HepG2 (cell line): ENCODE results near the gene DYNC2I2. TPM values are rescaled to one million over a fixed set of nuclear protein-coding genes. Genes with fewer than 3 reads are reported as not detected.

Experiments
- ATF5 ChIP-seq: sonication (generic); formaldehyde crosslinking; IDR thresholded peaks from 2 replicates; pipeline ENCODE4 v1.4.0; 2020; ENCODE audit warnings: mild to moderate bottlenecking, low read depth, missing genetic modification reagents
- CAMTA2 ChIP-seq: sonication (generic); formaldehyde crosslinking; IDR thresholded peaks from 2 replicates; pipeline ENCODE4 v1.4.0; 2020; ENCODE audit warnings: mild to moderate bottlenecking, missing genetic modification reagents, borderline replicate concordance
- HINFP ChIP-seq: sonication (generic); formaldehyde crosslinking; IDR thresholded peaks from 2 replicates; pipeline ENCODE4 v1.4.0; 2020; ENCODE audit warnings: low read depth, mild to moderate bottlenecking, missing genetic modification reagents
- KAT8 ChIP-seq: IDR thresholded peaks from 2 replicates; pipeline ENCODE4 v1.6.1; 2016; ENCODE audit warnings: missing genetic modification reagents, missing compliant biosample characterization
- NR2F6 ChIP-seq, 2 experiments: IDR thresholded peaks; 2 replicates each; pipeline ENCODE4 v1.6.1; 2016; ENCODE audit warnings: antibody characterized with exemption in 1 of 2, mild to moderate bottlenecking in 1 of 2
- SOX5 ChIP-seq: IDR thresholded peaks from 2 replicates; pipeline ENCODE4 v1.6.1; 2016; ENCODE audit warnings: borderline replicate concordance
- TEF ChIP-seq: sonication (generic); formaldehyde crosslinking; IDR thresholded peaks from 2 replicates; pipeline ENCODE4 v1.5.0; 2020; ENCODE audit warnings: missing genetic modification reagents
- YEATS4 ChIP-seq: sonication (generic); formaldehyde crosslinking; IDR thresholded peaks from 2 replicates; pipeline ENCODE4 v1.4.0; 2020; ENCODE audit warnings: missing genetic modification reagents, borderline replicate concordance
- ZNF280B ChIP-seq: sonication (generic); formaldehyde crosslinking; IDR thresholded peaks from 2 replicates; pipeline ENCODE4 v1.5.0; 2020; ENCODE audit warnings: missing genetic modification reagents, mild to moderate bottlenecking, borderline replicate concordance
- ZNF382 ChIP-seq: sonication (generic); formaldehyde crosslinking; IDR thresholded peaks from 2 replicates; pipeline ENCODE4 v1.5.0; 2020; ENCODE audit warnings: missing genetic modification reagents, mild to moderate bottlenecking, borderline replicate concordance
- ZNF619 ChIP-seq: sonication (generic); formaldehyde crosslinking; IDR thresholded peaks from 2 replicates; pipeline ENCODE4 v1.4.0; 2020; ENCODE audit warnings: mild to moderate bottlenecking, missing genetic modification reagents
- ZNF747 ChIP-seq: sonication (generic); formaldehyde crosslinking; IDR thresholded peaks from 2 replicates; pipeline ENCODE4 v1.8.1; 2023; ENCODE audit warnings: missing genetic modification reagents, mild to moderate bottlenecking, borderline replicate concordance
- ZNF776 ChIP-seq: sonication (generic); formaldehyde crosslinking; IDR thresholded peaks from 2 replicates; pipeline ENCODE4 v1.4.0; 2020; ENCODE audit warnings: mild to moderate bottlenecking, missing genetic modification reagents
- polyA plus RNA-seq, 8 experiments: library from polyadenylated mRNA; depleted of rRNA in 3 of 8; stranded (reverse) in 7 of 8; unstranded in 1 of 8; fragments of >200 nt; fragmentation: Illumina TruSeq in 4 of 8; extraction: Trizol in 4 of 8; gene quantifications; 2 replicates each; pipeline versions ENCODE4 v1.2.1 to v1.2.3, GENCODE V29; 2011 to 2016; ENCODE audit warnings: low read depth in 4 of 8, missing spikeins in 1 of 8, mixed read lengths in 1 of 8; ENCODE audit not compliant: insufficient read depth in 1 of 8
- total RNA-seq, 5 experiments: library from RNA; depleted of rRNA; stranded (reverse); fragments of >200 nt; fragmentation: Illumina TruSeq; extraction: Trizol; gene quantifications; 2 replicates each; pipeline ENCODE4 v1.2.3, GENCODE V29; 2016; ENCODE audit warnings: low read depth in 1 of 5

The DYNC2I2 gene
- total and polyA plus RNA-seq, 2 of the 13 experiments (the other 11 are each of a cell fraction or from before 2014, with no cell fraction given): 13.7 to 40.2 TPM

- TF ChIP-seq ZNF776 (CRISPR knock-in tag) (0 out of 2 replicates have a peak, but pooled peaks have one; percentile 31), KAT8 (CRISPR knock-in tag) (no peak), NR2F6 (IDR thresholded peaks at IDR 0.05) (no peak), NR2F6 (CRISPR knock-in tag; IDR thresholded peaks at IDR 0.05) (no peak), SOX5 (CRISPR knock-in tag) (no peak), HINFP (CRISPR knock-in tag) (no peak), ZNF747 (CRISPR knock-in tag) (no peak), ZNF280B (no peak), ZNF382 (no peak), ATF5 (CRISPR knock-in tag) (no peak), CAMTA2 (CRISPR knock-in tag) (0 out of 2 replicates have a peak, but pooled peaks have one; percentile 35), ZNF619 (CRISPR knock-in tag) (no peak), TEF (CRISPR knock-in tag) (no peak), YEATS4 (no peak)
Measured at GRCh38 chr9:128636556-128637530, 19.8 kb downstream of the DYNC2I2 start (continued).
